IMR-90 (cell line): Measurements from ENCODE around the gene GOLGA6L2.

ENCODE experiments used
- MXI1 ChIP-seq: IDR thresholded peaks from 2 replicates; pipeline ENCODE4 v1.6.1; 2012; ENCODE audit warnings: low read depth, mild to moderate bottlenecking, low read length, moderate library complexity, borderline replicate concordance
- POLR2A ChIP-seq: IDR thresholded peaks from 2 replicates; pipeline ENCODE4 v1.6.1; 2012; ENCODE audit warnings: mild to moderate bottlenecking, low read depth, low read length

GRCh38 chr15:23437673-23438072 lies 9.4 kb downstream of the GOLGA6L2 start:
- TF ChIP-seq POLR2A, result no peak
- TF ChIP-seq MXI1, result no peak
